Mesenchymal stem cell (in vitro differentiated cells and primary cell): ENCODE data around the gene EXOC6.

ENCODE experiments used
- DNase-seq: peaks from one replicate; pipeline ENCODE4 v3.0.0-alpha.2; 2013
- H2AFZ ChIP-seq: one replicate; pipeline ENCODE4 v1.6.1; 2013; ENCODE audit warnings: low read depth, mild to moderate bottlenecking, control low read depth, inconsistent platforms, low read length, moderate library complexity
- H2AK5ac ChIP-seq: 2 replicates; pipeline ENCODE4 v1.6.1; 2013; ENCODE audit warnings: low read length, moderate library complexity, mild to moderate bottlenecking, inconsistent platforms; ENCODE audit not compliant: severe bottlenecking
- H2BK120ac ChIP-seq: one replicate; pipeline ENCODE4 v1.6.1; 2013; ENCODE audit warnings: low read depth, mild to moderate bottlenecking, inconsistent platforms, low read length, moderate library complexity
- H2BK12ac ChIP-seq, 2 experiments: one replicate each; pipeline ENCODE4 v1.6.1; 2013; ENCODE audit warnings: inconsistent platforms in 2 of 2, low read length in 2 of 2, mild to moderate bottlenecking in 2 of 2, moderate library complexity in 2 of 2, control low read depth in 1 of 2
- H2BK15ac ChIP-seq: one replicate; pipeline ENCODE4 v1.6.1; 2013; ENCODE audit warnings: mild to moderate bottlenecking, low read depth, inconsistent platforms; ENCODE audit not compliant: poor library complexity, severe bottlenecking
- H2BK5ac ChIP-seq: 2 replicates; pipeline ENCODE4 v1.6.1; 2013; ENCODE audit warnings: low read depth, mild to moderate bottlenecking, low read length, control low read depth, inconsistent platforms; ENCODE audit not compliant: poor library complexity, severe bottlenecking
- H3K14ac ChIP-seq, 2 experiments: one replicate each; pipeline ENCODE4 v1.6.1; 2013; ENCODE audit warnings: inconsistent platforms in 2 of 2, low read length in 2 of 2, control low read depth in 1 of 2, mild to moderate bottlenecking in 1 of 2, moderate library complexity in 1 of 2
- H3K18ac ChIP-seq, 2 experiments: one replicate each; pipeline ENCODE4 v1.6.1; 2013; ENCODE audit warnings: inconsistent platforms in 2 of 2, low read length in 2 of 2, control low read depth in 1 of 2, low read depth in 1 of 2, mild to moderate bottlenecking in 1 of 2
- H3K23ac ChIP-seq, 2 experiments: one replicate each; pipeline ENCODE4 v1.6.1; 2013; ENCODE audit warnings: inconsistent platforms in 2 of 2, low read length in 2 of 2, mild to moderate bottlenecking in 2 of 2, moderate library complexity in 2 of 2, control low read depth in 1 of 2
- H3K27ac ChIP-seq: 2 replicates; pipeline ENCODE4 v1.5.1; 2013; ENCODE audit warnings: mild to moderate bottlenecking, moderate library complexity, low read length, control low read depth, inconsistent platforms; ENCODE audit not compliant: poor library complexity, severe bottlenecking
- H3K27me3 ChIP-seq, 2 experiments: 2 replicates each; pipeline versions ENCODE4 v1.6.1 to v1.7.0; 2013; ENCODE audit warnings: low read length in 2 of 2, mild to moderate bottlenecking in 2 of 2, moderate library complexity in 2 of 2, control low read depth in 1 of 2, inconsistent platforms in 1 of 2; ENCODE audit not compliant: control insufficient read depth in 1 of 2, insufficient read depth in 1 of 2
- H3K36me3 ChIP-seq, 2 experiments: 2 replicates each; pipeline versions ENCODE4 v1.6.1 to v1.7.0; 2013; ENCODE audit warnings: low read length in 2 of 2, control low read depth in 1 of 2, inconsistent platforms in 1 of 2, low read depth in 1 of 2, mild to moderate bottlenecking in 1 of 2; ENCODE audit not compliant: insufficient read depth in 2 of 2, control insufficient read depth in 1 of 2
- H3K4ac ChIP-seq, 2 experiments: one replicate each; pipeline ENCODE4 v1.6.1; 2013; ENCODE audit warnings: inconsistent platforms in 2 of 2, low read length in 2 of 2, mild to moderate bottlenecking in 2 of 2, moderate library complexity in 2 of 2, control low read depth in 1 of 2, low read depth in 1 of 2
- H3K4me1 ChIP-seq: 2 replicates; pipeline ENCODE4 v1.6.1; 2013; ENCODE audit warnings: low read depth, low read length, control low read depth; ENCODE audit not compliant: control insufficient read depth, insufficient read depth
- H3K4me2 ChIP-seq: 2 replicates; pipeline ENCODE4 v1.6.1; 2013; ENCODE audit warnings: low read length, mild to moderate bottlenecking, inconsistent platforms; ENCODE audit not compliant: poor library complexity, severe bottlenecking
- H3K4me3 ChIP-seq, 2 experiments: 2 replicates each; pipeline versions ENCODE4 v1.5.1 to v1.7.0; 2013; ENCODE audit warnings: low read length in 2 of 2, mild to moderate bottlenecking in 2 of 2, control low read depth in 1 of 2, low read depth in 1 of 2; ENCODE audit not compliant: insufficient read depth in 1 of 2
- H3K79me1 ChIP-seq: replicated peaks from 2 replicates; pipeline ENCODE4 v1.6.1; 2013; ENCODE audit warnings: mild to moderate bottlenecking, control low read depth, low read length, inconsistent platforms; ENCODE audit not compliant: poor library complexity, severe bottlenecking
- H3K9ac ChIP-seq: 2 replicates; pipeline ENCODE4 v1.7.0; 2013; ENCODE audit warnings: mild to moderate bottlenecking, low read length, moderate library complexity
- H3K9me3 ChIP-seq: 2 replicates; pipeline ENCODE4 v1.7.0; 2013; ENCODE audit warnings: mild to moderate bottlenecking, low read length; ENCODE audit not compliant: control insufficient read depth
- H4K8ac ChIP-seq: one replicate; pipeline ENCODE4 v1.6.1; 2013; ENCODE audit warnings: inconsistent platforms, mild to moderate bottlenecking, low read length, moderate library complexity
- H4K91ac ChIP-seq: one replicate; pipeline ENCODE4 v1.6.1; 2013; ENCODE audit warnings: mild to moderate bottlenecking, low read length, inconsistent platforms
- WGBS: methylation state at CpG from one replicate; pipeline ENCODE4 v1.1.7; 2013; ENCODE audit warnings: mixed read lengths; 5-methylcytosine and 5-hydroxymethylcytosine counted together

EXOC6 gene

GRCh38 chr10:92929896-92930295 lies 81.6 kb downstream of the EXOC6 start:
- H2BK15ac ChIP-seq, result no peak overlapping the region
- H3K27me3 ChIP-seq, result no peaks in the 10 kb centered on the region
- H2BK120ac ChIP-seq, result no peak overlapping the region
- 94% methylated on average over 5 of the region's 5 CpGs for WGBS
- H3K4me1 ChIP-seq, result no peaks in the 10 kb centered on the region
- no peak overlapping the region for H3K14ac ChIP-seq
- H3K9ac ChIP-seq, result no peak overlapping the region
- H2BK5ac ChIP-seq, result no peak overlapping the region
- no peak overlapping the region for H4K8ac ChIP-seq
- H3K18ac ChIP-seq, result no peak overlapping the region
- H3K27ac ChIP-seq, result no peak overlapping the region
- no peaks in the 10 kb centered on the region for H3K9me3 ChIP-seq
- no peak overlapping the region for H3K4ac ChIP-seq
- H2AFZ ChIP-seq, result no peak overlapping the region
- H3K79me1 ChIP-seq, result no peaks in the 10 kb centered on the region
- no peak for DNase-seq
- H3K36me3 ChIP-seq, result no peaks in the 10 kb centered on the region
- no peak overlapping the region for H4K91ac ChIP-seq
- no peak overlapping the region for H3K23ac ChIP-seq
- H2AK5ac ChIP-seq, result no peak overlapping the region
- H2BK12ac ChIP-seq, result no peak overlapping the region
- H3K4me3 ChIP-seq, result no peak overlapping the region
- H3K4me2 ChIP-seq, result no peak overlapping the region

- no peak overlapping the region for H2BK12ac ChIP-seq
- no peaks in the 10 kb centered on the region for H3K4me1 ChIP-seq
- no peak overlapping the region for H3K18ac ChIP-seq
- H3K4ac ChIP-seq, result no peak overlapping the region
- no peak overlapping the region for H2AFZ ChIP-seq
- H2BK15ac ChIP-seq, result no peak overlapping the region
- no peak for DNase-seq
- no peaks in the 10 kb centered on the region for H3K36me3 ChIP-seq
- no peaks in the 10 kb centered on the region for H3K79me1 ChIP-seq
- H4K8ac ChIP-seq, result no peak overlapping the region
- H3K4me2 ChIP-seq, result no peak overlapping the region
- H2BK5ac ChIP-seq, result no peak overlapping the region
- H3K9ac ChIP-seq, result no peak overlapping the region
- H2AK5ac ChIP-seq, result no peak overlapping the region
- H4K91ac ChIP-seq, result no peak overlapping the region
- H3K14ac ChIP-seq, result no peak overlapping the region
- H3K27ac ChIP-seq, result no peak overlapping the region
- H3K9me3 ChIP-seq, result no peaks in the 10 kb centered on the region
- no peak overlapping the region for H3K4me3 ChIP-seq
- H2BK120ac ChIP-seq, result no peak overlapping the region
- WGBS, result no CpG with 5 or more reads among the region's 1 CpG
- H3K27me3 ChIP-seq, result no peaks in the 10 kb centered on the region
- H3K23ac ChIP-seq, result no peak overlapping the region
Observed at GRCh38 chr10:92931597-92931996, 83.3 kb downstream of the EXOC6 start.

DNA sequence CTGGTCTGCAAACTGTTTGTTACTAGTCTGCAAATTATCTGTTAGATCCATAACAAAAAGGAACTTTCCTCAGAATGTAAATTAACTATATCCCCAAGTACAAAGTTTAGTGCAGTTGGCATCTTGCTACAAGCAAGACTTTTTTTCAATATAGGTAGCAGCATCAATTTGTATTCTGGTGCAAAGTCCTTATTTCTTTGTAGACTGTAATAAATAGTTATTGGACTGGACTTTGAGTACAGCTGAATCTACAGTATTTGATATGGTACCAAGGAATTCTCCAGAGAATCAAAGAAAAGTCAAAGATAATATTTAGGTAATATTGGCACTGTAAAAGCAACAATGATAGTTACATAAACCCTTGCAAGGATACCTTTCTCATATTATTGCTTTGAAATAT lies 89.6 kb downstream of the EXOC6 start:
- Histone ChIP-seq H3K9ac (no peak overlapping the region), H3K4me2 (no peak overlapping the region), H3K18ac (no peak overlapping the region), H2BK15ac (no peak overlapping the region), H4K8ac (no peak overlapping the region), H2AK5ac (no peak overlapping the region), H3K23ac (no peak overlapping the region), H3K9me3 (no peaks in the 10 kb centered on the region), H3K4me3 (no peak overlapping the region), H2AFZ (no peak overlapping the region), H3K14ac (no peak overlapping the region), H3K79me1 (no peaks in the 10 kb centered on the region), H3K36me3 (no peaks in the 10 kb centered on the region), H4K91ac (no peak overlapping the region), H2BK5ac (no peak overlapping the region), H3K27me3 (no peaks in the 10 kb centered on the region), H2BK12ac (no peak overlapping the region), H3K27ac (no peak overlapping the region), H3K4me1 (no peaks in the 10 kb centered on the region), H3K4ac (no peak overlapping the region), H2BK120ac (no peak overlapping the region)
- no peak for DNase-seq

GRCh38 chr10:92938841-92939240 lies 90.5 kb downstream of the EXOC6 start:
- H2AFZ ChIP-seq, result no peak overlapping the region
- DNase-seq, result no peak
- no peaks in the 10 kb centered on the region for H3K79me1 ChIP-seq
- H3K27me3 ChIP-seq, result no peaks in the 10 kb centered on the region
- no peak overlapping the region for H3K4me3 ChIP-seq
- no peak overlapping the region for H3K4me2 ChIP-seq
- H3K9me3 ChIP-seq, result no peaks in the 10 kb centered on the region
- H2BK5ac ChIP-seq, result no peak overlapping the region
- no peak overlapping the region for H3K27ac ChIP-seq
- H3K23ac ChIP-seq, result no peak overlapping the region
- over 99% methylated on average over 1 of the region's 1 CpG for WGBS
- H3K18ac ChIP-seq, result no peak overlapping the region
- H2AK5ac ChIP-seq, result no peak overlapping the region
- H3K14ac ChIP-seq, result no peak overlapping the region
- no peaks in the 10 kb centered on the region for H3K36me3 ChIP-seq
- no peak overlapping the region for H2BK12ac ChIP-seq
- H3K9ac ChIP-seq, result no peak overlapping the region
- no peak overlapping the region for H2BK120ac ChIP-seq
- no peaks in the 10 kb centered on the region for H3K4me1 ChIP-seq
- no peak overlapping the region for H4K91ac ChIP-seq
- H4K8ac ChIP-seq, result no peak overlapping the region
- H2BK15ac ChIP-seq, result no peak overlapping the region
- H3K4ac ChIP-seq, result no peak overlapping the region
